HCT116 (cell line): ENCODE data around the gene GTF3C4. TPM values are rescaled to one million over a fixed set of nuclear protein-coding genes. Genes with fewer than 3 reads are reported as not detected.

Experiments
- ATAC-seq: fragments of 200-7000 bp; cut with Tn5 transposase; 2 replicates; pipeline ENCODE4 v1.9.1; 2020; ENCODE audit warnings: mild to moderate bottlenecking, moderate library complexity
- BruUV-seq: library from RNA; stranded (reverse); fragments of 400-500 nt; replicated peaks from 2 replicates; lab custom pipeline; 2021; lab: Mats Ljungman, UMichigan
- CTCF ChIA-PET: fragments of 300-600 bp; sonication (Branson Sonifier 250); formaldehyde crosslinking; loops from one replicate; lab custom pipeline; 2021; ENCODE audit warnings: antibody characterized with exemption; lab: Charles Lee
- POLR2A ChIA-PET: fragments of 300-600, 350-600 bp; sonication (Branson Sonifier 250); formaldehyde crosslinking; loops from one replicate; lab custom pipeline; 2021; ENCODE audit warnings: antibody characterized with exemption; lab: Charles Lee
- RAD21 ChIA-PET, 2 experiments: fragments of 300-600 bp; sonication (Branson Sonifier 250); formaldehyde crosslinking; loops; one replicate each; lab custom pipeline; 2023; ENCODE audit warnings: low total read pairs in 2 of 2; ENCODE audit not compliant: uncharacterized antibody in 2 of 2, unreplicated experiment in 2 of 2, low non-redundant PET in 1 of 2; lab: Charles Lee
- DNase-seq: peaks from one replicate; pipeline ENCODE4 v3.0.0-alpha.2; 2010; ENCODE audit warnings: low read depth, low spot score
- H2AFZ ChIP-seq: fragments of 200-600 bp; shearing (Covaris generic), sonication (generic); 2 replicates; pipeline ENCODE4 v1.6.1; 2017; ENCODE audit warnings: low read depth, mixed run types, mixed read lengths, antibody characterized with exemption, low read length; ENCODE audit not compliant: poor library complexity, severe bottlenecking
- H3K27ac ChIP-seq: 2 replicates; pipeline ENCODE4 v1.5.1; 2012; ENCODE audit warnings: low read depth, low read length
- H3K27me3 ChIP-seq: fragments of 200-600 bp; sonication (generic); 2 replicates; pipeline ENCODE4 v1.6.1; 2016; ENCODE audit warnings: mixed run types, low read length, mixed read lengths; ENCODE audit not compliant: insufficient read depth
- H3K36me3 ChIP-seq, 2 experiments: fragments of 200-500 bp in 1 of 2; fragments of 200-600 bp in 1 of 2; sonication (Bioruptor generic) in 1 of 2; sonication (generic) in 1 of 2; 2 replicates each; pipeline versions ENCODE4 v1.5.1 to v1.6.1; 2014 to 2016; ENCODE audit warnings: low read length in 2 of 2, inconsistent platforms in 1 of 2, mixed read lengths in 1 of 2, mixed run types in 1 of 2; ENCODE audit not compliant: insufficient read depth in 2 of 2, control insufficient read depth in 1 of 2
- H3K4me1 ChIP-seq, 2 experiments: fragments of 200-600 bp in 1 of 2; sonication (generic) in 1 of 2; 2 replicates each; pipeline versions ENCODE4 v1.5.1 to v1.6.1; 2012 to 2017; ENCODE audit warnings: low read length in 2 of 2, inconsistent platforms in 1 of 2, mild to moderate bottlenecking in 1 of 2, mixed read lengths in 1 of 2, mixed run types in 1 of 2, moderate library complexity in 1 of 2; ENCODE audit not compliant: insufficient read depth in 2 of 2, control insufficient read depth in 1 of 2
- H3K4me2 ChIP-seq: fragments of 200-600 bp; sonication (generic); 2 replicates; pipeline ENCODE4 v1.6.1; 2017; ENCODE audit warnings: mixed run types, low read length, mixed read lengths
- H3K4me3 ChIP-seq, 2 experiments: fragments of 200-600 bp in 1 of 2; sonication (generic) in 1 of 2; replicated peaks in 1 of 2; 2 replicates each; pipeline ENCODE4 v1.5.1; 2011 to 2016; ENCODE audit warnings: low read length in 2 of 2, control low read depth in 1 of 2, low read depth in 1 of 2, mild to moderate bottlenecking in 1 of 2, mixed read lengths in 1 of 2, mixed run types in 1 of 2
- H3K79me2 ChIP-seq: fragments of 200-600 bp; sonication (generic); 2 replicates; pipeline ENCODE4 v1.6.1; 2017; ENCODE audit warnings: mild to moderate bottlenecking, mixed run types, low read length, moderate library complexity, mixed read lengths; ENCODE audit not compliant: insufficient read depth
- H3K9ac ChIP-seq: fragments of 200-600 bp; sonication (generic); 2 replicates; pipeline ENCODE4 v1.6.1; 2016; ENCODE audit warnings: low read length, mixed read lengths
- H3K9me2 ChIP-seq: fragments of 200-600 bp; sonication (generic), shearing (Covaris generic); 2 replicates; pipeline ENCODE4 v1.6.1; 2017; ENCODE audit warnings: mixed run types, mild to moderate bottlenecking, moderate library complexity; ENCODE audit not compliant: insufficient read depth
- H3K9me3 ChIP-seq, 2 experiments: fragments of 200-500 bp in 1 of 2; fragments of 200-600 bp in 1 of 2; sonication (Bioruptor generic) in 1 of 2; sonication (generic) in 1 of 2; 2 replicates each; pipeline ENCODE4 v1.6.1; 2014 to 2017; ENCODE audit warnings: low read length in 2 of 2, mixed read lengths in 2 of 2, inconsistent platforms in 1 of 2, low read depth in 1 of 2, mild to moderate bottlenecking in 1 of 2, mixed run types in 1 of 2, moderate library complexity in 1 of 2; ENCODE audit not compliant: control insufficient read depth in 1 of 2, insufficient read depth in 1 of 2
- H4K20me1 ChIP-seq: fragments of 200-600 bp; sonication (generic), shearing (Covaris generic); 2 replicates; pipeline ENCODE4 v1.6.1; 2017; ENCODE audit warnings: mixed run types, mild to moderate bottlenecking, moderate library complexity; ENCODE audit not compliant: insufficient read depth
- CBX3 ChIP-seq: IDR thresholded peaks from 2 replicates; pipeline ENCODE4 v1.6.1; 2012; ENCODE audit warnings: low read depth
- EGR1 ChIP-seq: IDR thresholded peaks from 2 replicates; pipeline ENCODE4 v1.6.1; 2012; ENCODE audit warnings: low read depth
- ELF1 ChIP-seq: IDR thresholded peaks from 2 replicates; pipeline ENCODE4 v1.6.1; 2012; ENCODE audit warnings: low read depth, borderline replicate concordance
- EZH2 ChIP-seq: fragments of 200-600 bp; sonication (generic); IDR thresholded peaks from 2 replicates; pipeline ENCODE4 v1.6.1; 2017; ENCODE audit warnings: antibody characterized with exemption, mixed run types
- FOSL1 ChIP-seq: IDR thresholded peaks from 2 replicates; pipeline ENCODE4 v1.6.1; 2012; ENCODE audit warnings: low read depth
- POLR2AphosphoS5 ChIP-seq: IDR thresholded peaks from 2 replicates; pipeline ENCODE4 v1.6.1; 2011; ENCODE audit warnings: mild to moderate bottlenecking, low read depth, low read length, moderate library complexity
- SIN3A ChIP-seq: IDR thresholded peaks from 2 replicates; pipeline ENCODE4 v1.6.1; 2012; ENCODE audit warnings: low read depth
- SP1 ChIP-seq: IDR thresholded peaks from 2 replicates; pipeline ENCODE4 v1.6.1; 2012; ENCODE audit warnings: low read depth
- SRF ChIP-seq: IDR thresholded peaks from 2 replicates; pipeline ENCODE4 v1.6.1; 2012; ENCODE audit warnings: low read depth
- TCF7L2 ChIP-seq: IDR thresholded peaks from 2 replicates; pipeline ENCODE4 v1.7.0; 2011; ENCODE audit warnings: borderline replicate concordance, inconsistent platforms; ENCODE audit not compliant: insufficient read depth, insufficient read length; ENCODE audit errors: extremely low read depth
- ZFX ChIP-seq: fragments of 450-650 bp; IDR thresholded peaks from 2 replicates; pipeline ENCODE4 v1.6.1; 2017
- intact Hi-C: fragments of 100-400 bp; cut with micrococcal nuclease; formaldehyde crosslinking; loops from 2 replicates; pipeline ENCODE4 v1.10.0; 2022
- total RNA-seq: library from RNA; stranded (reverse); gene quantifications from one replicate; pipeline ENCODE4 v1.2.1, GENCODE V29; 2021; ENCODE audit not compliant: unreplicated experiment
- TF ChIP-seq, protein P1 (sequence below): IDR thresholded peaks from 2 replicates; pipeline ENCODE4 v1.6.1; 2012; ENCODE audit warnings: low read depth
- TF ChIP-seq, protein P2 (sequence below): IDR thresholded peaks from 2 replicates; pipeline ENCODE4 v1.6.1; 2011; ENCODE audit warnings: mild to moderate bottlenecking, low read length, moderate library complexity; ENCODE audit not compliant: insufficient replicate concordance; ENCODE audit errors: extremely low read depth
- TF ChIP-seq, protein P3 (sequence below): IDR thresholded peaks from 2 replicates; pipeline ENCODE4 v1.6.1; 2012
- TF ChIP-seq, protein P4 (sequence below): IDR thresholded peaks from 2 replicates; pipeline ENCODE4 v1.6.1; 2012

GTF3C4 gene
- total RNA-seq, 1 experiment from 2014 or later, result 26.4 TPM

DNA sequence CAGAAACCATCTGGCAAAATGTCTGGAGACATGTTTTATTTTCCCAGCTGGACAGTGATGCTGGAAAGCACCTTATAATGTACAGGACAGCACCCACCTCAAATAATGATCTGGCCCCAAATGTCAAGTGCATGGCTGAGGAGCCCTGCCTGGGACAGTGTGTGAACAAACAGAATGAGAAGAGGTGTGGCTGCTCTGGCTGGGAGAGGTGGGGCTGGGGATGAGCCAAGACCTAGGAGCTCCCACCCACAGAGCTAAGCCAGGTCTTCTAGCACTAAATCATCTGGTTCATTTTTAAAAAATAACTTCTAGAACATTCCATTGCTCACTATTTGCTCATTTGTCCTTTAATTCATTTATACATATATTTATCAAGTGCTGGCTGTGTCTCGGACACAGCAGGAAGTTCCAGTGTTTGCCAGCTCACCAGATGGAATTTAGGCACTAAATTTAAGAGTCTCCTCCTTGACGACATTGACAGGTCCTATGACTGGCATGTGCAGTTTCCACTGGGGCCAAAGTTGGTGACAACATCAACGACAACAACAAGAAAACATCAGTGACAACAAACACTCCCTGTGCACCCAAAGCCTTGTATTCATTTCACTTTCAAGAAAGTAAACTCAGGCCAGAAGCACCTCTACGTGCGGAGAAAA, 59.1 kb downstream of the GTF3C4 start:
- intact Hi-C loops, result no loop called here
- no peak overlapping the region for H3K4me3 ChIP-seq
- H3K4me2 ChIP-seq, result no peak overlapping the region
- no TSS peak for BruUV-seq
- no peaks in the 10 kb centered on the region for H3K9me2 ChIP-seq
- ATAC-seq (no peak), DNase-seq (no peak)
- H4K20me1 ChIP-seq, result no peaks in the 10 kb centered on the region
- H3K9me3 ChIP-seq, result no peaks in the 10 kb centered on the region
- no peak overlapping the region for H3K27ac ChIP-seq
- no peak for TF ChIP-seq EZH2
- no peak for TF ChIP-seq SRF
- TF ChIP-seq EGR1, result no peak
- TF ChIP-seq SIN3A, result no peak
- TF ChIP-seq TCF7L2, result no peak
- TF ChIP-seq, protein P1, sequence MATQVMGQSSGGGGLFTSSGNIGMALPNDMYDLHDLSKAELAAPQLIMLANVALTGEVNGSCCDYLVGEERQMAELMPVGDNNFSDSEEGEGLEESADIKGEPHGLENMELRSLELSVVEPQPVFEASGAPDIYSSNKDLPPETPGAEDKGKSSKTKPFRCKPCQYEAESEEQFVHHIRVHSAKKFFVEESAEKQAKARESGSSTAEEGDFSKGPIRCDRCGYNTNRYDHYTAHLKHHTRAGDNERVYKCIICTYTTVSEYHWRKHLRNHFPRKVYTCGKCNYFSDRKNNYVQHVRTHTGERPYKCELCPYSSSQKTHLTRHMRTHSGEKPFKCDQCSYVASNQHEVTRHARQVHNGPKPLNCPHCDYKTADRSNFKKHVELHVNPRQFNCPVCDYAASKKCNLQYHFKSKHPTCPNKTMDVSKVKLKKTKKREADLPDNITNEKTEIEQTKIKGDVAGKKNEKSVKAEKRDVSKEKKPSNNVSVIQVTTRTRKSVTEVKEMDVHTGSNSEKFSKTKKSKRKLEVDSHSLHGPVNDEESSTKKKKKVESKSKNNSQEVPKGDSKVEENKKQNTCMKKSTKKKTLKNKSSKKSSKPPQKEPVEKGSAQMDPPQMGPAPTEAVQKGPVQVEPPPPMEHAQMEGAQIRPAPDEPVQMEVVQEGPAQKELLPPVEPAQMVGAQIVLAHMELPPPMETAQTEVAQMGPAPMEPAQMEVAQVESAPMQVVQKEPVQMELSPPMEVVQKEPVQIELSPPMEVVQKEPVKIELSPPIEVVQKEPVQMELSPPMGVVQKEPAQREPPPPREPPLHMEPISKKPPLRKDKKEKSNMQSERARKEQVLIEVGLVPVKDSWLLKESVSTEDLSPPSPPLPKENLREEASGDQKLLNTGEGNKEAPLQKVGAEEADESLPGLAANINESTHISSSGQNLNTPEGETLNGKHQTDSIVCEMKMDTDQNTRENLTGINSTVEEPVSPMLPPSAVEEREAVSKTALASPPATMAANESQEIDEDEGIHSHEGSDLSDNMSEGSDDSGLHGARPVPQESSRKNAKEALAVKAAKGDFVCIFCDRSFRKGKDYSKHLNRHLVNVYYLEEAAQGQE, result no peak
- TF ChIP-seq FOSL1, result no peak
- no peak for TF ChIP-seq ELF1
- no peak for TF ChIP-seq SP1
- TF ChIP-seq, protein P2, sequence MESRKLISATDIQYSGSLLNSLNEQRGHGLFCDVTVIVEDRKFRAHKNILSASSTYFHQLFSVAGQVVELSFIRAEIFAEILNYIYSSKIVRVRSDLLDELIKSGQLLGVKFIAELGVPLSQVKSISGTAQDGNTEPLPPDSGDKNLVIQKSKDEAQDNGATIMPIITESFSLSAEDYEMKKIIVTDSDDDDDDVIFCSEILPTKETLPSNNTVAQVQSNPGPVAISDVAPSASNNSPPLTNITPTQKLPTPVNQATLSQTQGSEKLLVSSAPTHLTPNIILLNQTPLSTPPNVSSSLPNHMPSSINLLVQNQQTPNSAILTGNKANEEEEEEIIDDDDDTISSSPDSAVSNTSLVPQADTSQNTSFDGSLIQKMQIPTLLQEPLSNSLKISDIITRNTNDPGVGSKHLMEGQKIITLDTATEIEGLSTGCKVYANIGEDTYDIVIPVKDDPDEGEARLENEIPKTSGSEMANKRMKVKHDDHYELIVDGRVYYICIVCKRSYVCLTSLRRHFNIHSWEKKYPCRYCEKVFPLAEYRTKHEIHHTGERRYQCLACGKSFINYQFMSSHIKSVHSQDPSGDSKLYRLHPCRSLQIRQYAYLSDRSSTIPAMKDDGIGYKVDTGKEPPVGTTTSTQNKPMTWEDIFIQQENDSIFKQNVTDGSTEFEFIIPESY, result no peak
- TF ChIP-seq POLR2AphosphoS5, result no peak
- TF ChIP-seq CBX3, result no peak
- no peak for TF ChIP-seq ZFX
- TF ChIP-seq, protein P3, sequence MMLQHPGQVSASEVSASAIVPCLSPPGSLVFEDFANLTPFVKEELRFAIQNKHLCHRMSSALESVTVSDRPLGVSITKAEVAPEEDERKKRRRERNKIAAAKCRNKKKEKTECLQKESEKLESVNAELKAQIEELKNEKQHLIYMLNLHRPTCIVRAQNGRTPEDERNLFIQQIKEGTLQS, result no peak
- TF ChIP-seq, protein P4, sequence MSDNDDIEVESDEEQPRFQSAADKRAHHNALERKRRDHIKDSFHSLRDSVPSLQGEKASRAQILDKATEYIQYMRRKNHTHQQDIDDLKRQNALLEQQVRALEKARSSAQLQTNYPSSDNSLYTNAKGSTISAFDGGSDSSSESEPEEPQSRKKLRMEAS, result no peak
- CTCF ChIA-PET, result no interaction called here
- H2AFZ ChIP-seq, result no peak overlapping the region
- H3K9ac ChIP-seq, result no peak overlapping the region
- H3K79me2 ChIP-seq, result no peaks in the 10 kb centered on the region
- RAD21 ChIA-PET, result no interaction called here
- POLR2A ChIA-PET, result no interaction called here
- H3K4me1 ChIP-seq, result no peaks in the 10 kb centered on the region
- H3K27me3 ChIP-seq, result peaks cover 14% of the 10 kb centered on the region; the same call in 1 of the 2 replicates
- H3K36me3 ChIP-seq, result no peaks in the 10 kb centered on the region
